ENCODE measurements around the gene ABCE1.
A peak's percentile ranks its signal among the peaks of the same experiment; 100 is the strongest.

Gene ABCE1

DNA sequence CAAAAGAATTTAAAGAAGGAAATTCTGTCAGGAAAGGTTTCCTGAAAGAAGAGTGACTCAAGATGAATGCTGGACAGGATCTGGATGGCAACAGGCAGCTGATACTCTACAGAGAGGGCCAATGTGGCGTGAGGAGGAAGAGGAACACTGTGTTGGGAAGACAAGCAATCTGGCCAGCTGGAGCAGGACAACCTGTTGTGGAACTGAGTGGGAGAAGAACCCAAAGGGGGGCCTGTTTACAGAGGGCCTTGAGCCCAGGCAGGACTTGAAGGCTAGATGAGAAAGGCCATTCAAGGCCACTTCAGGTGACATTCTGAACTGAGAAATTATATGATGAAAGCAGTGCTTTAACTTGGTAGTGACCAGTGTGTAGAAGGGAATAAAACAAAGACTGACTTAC lies 73.8 kb downstream of the ABCE1 start:
- TF ChIP-seq, protein P1, sequence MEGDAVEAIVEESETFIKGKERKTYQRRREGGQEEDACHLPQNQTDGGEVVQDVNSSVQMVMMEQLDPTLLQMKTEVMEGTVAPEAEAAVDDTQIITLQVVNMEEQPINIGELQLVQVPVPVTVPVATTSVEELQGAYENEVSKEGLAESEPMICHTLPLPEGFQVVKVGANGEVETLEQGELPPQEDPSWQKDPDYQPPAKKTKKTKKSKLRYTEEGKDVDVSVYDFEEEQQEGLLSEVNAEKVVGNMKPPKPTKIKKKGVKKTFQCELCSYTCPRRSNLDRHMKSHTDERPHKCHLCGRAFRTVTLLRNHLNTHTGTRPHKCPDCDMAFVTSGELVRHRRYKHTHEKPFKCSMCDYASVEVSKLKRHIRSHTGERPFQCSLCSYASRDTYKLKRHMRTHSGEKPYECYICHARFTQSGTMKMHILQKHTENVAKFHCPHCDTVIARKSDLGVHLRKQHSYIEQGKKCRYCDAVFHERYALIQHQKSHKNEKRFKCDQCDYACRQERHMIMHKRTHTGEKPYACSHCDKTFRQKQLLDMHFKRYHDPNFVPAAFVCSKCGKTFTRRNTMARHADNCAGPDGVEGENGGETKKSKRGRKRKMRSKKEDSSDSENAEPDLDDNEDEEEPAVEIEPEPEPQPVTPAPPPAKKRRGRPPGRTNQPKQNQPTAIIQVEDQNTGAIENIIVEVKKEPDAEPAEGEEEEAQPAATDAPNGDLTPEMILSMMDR (IDR thresholded peaks at IDR 0.05; ENCODE audit: low read depth, low read length, missing control alignments), result no peak
- H3K4me3 ChIP-seq (ENCODE audit: low read depth, low read length), result no peak overlapping the region
- no peak for DNase-seq (ENCODE audit: low read depth)

DNA sequence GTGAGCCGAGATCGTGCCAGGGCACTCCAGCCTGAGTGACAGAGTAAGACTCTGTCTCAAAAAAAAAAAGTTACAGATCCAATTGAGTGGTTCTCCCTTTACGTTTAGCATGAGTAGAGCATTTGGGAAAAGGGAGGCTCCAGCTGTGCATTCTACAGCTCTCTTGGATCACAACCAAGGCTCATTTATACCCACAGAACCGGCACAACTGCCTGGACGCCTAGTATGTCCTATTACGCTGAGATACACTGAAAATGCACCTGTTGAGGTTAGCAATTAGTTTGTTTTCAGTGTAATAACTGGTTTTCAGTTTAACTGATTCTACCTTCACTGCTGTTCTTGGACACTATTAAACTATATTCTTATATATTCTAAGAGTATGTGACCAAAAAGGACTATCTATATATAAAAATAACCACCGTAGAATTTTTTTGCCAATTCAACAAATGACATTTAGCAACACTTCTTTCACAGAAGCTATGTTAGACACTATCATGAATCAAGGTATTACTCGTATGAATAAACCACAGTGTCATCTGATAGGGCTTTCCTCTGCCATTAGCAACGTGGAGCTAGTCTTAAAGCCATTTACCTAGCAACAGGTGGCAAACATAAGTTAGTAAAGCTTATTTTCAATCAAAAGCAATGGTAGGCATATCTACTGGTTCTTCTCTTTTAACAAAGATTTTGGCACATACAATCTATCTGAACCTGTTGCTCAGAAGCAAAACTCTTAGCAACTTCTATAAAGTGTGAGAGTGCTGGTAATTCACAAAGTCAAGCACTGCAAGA lies 78.7 kb downstream of the ABCE1 start:
- H3K4me3 ChIP-seq (ENCODE audit: low read depth, low read length), result peak overlapping the region; percentile 58; the same call in 1 of the 2 replicates
- no peak for DNase-seq (ENCODE audit: low read depth)
- TF ChIP-seq, protein P1 (IDR thresholded peaks at IDR 0.05; ENCODE audit: low read depth, low read length, missing control alignments), result no peak

DNA sequence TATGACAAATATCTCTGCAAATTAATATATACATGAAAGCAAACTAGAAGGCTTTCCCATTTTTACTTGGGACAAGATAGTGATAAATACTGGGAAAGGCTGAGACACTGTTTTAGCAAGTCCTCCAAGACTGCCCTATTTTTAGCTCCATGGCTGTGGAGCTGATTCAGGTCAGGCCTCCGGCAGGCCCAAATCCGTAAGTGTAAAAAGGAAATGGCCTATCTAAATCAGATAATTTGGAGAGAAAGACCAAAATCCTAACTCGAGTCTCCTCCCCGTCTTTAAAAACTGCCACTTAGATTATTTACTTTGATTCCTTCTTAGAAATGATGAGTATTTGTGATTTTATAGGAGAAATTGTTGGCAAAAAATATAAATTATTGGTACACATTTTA lies 79.4 kb downstream of the ABCE1 start:
- DNase-seq (ENCODE audit: low read depth), result no peak
- peak overlapping the region; percentile 58 for H3K4me3 ChIP-seq (ENCODE audit: low read depth, low read length)
- TF ChIP-seq, protein P1 (IDR thresholded peaks at IDR 0.05; ENCODE audit: low read depth, low read length, missing control alignments), result no peak

DNA sequence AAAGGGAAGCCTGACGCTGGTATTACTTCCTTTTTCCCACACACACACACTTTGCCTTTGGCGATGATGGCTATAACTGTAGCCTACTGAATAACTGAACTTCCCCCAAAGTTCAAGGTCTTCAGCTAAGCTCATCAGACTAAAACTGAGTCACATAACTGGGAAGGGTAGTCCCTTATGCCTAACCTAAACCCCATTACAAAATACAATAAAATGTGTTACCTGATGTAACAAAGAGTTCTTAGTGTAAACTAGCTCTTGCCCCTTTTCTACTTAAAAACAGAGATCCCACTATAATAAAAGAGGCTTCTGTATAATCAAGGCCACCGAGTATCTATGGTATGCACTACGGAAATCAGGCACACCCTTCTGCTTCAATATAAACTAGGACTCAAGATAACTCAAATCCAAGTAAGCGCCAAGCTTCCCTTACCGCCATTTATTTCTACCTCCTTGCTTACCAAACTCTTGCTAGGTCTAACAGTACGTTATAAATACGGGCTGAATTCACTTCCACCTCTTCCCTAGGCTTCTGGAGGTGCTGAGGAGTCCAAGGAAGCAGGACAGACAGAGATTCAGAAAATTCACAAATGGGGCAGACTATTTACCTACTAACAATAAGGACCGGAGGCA lies 79.9 kb downstream of the ABCE1 start:
- no peak for DNase-seq (ENCODE audit: low read depth)
- peak overlapping the region; percentile 58 for H3K4me3 ChIP-seq (ENCODE audit: low read depth, low read length)
- TF ChIP-seq, protein P1 (IDR thresholded peaks at IDR 0.05; ENCODE audit: low read depth, low read length, missing control alignments), result no peak

DNA sequence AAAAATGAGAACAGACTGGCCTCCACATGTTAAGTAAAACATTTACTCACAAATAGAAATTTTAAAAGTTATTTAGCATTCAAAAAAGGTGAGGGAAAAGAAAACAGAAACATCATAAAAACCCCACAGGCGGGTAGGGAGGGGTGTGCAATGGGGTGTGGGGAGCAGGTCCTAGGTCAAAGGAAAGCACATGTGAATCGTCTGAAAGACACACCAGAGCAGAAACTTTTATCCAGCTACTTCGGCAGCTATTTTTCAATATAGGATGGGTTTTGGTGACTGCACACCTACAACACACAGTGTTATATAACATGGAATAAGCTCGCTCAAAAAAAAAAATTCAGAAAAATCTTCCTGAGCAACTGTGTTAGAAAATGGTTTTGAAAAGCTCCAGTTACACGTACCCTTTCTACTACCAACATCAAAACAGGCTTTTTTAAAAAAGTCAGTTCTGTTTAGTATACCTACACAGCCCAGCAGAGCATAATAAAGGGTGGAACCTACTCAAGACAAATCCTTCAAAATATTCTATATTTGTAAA lies 80.7 kb downstream of the ABCE1 start:
- H3K4me3 ChIP-seq (ENCODE audit: low read depth, low read length), result peak overlapping the region; percentile 58
- TF ChIP-seq, protein P1 (IDR thresholded peaks at IDR 0.05; ENCODE audit: low read depth, low read length, missing control alignments), result no peak
- no peak for DNase-seq (ENCODE audit: low read depth)

All from GM12864 (cell line).